ENCODE results near the gene SCYGR4. TPM values are rescaled to one million over a fixed set of nuclear protein-coding genes. Genes with fewer than 3 reads are reported as not detected.
A peak's percentile ranks its signal among the peaks of the same experiment; 100 is the strongest.

Gene SCYGR4
- total RNA-seq, 1 donor from 2014 or later: not detected

- no peak for DNase-seq (ENCODE audit: low read depth)
These were observed 4.0 kb upstream of the SCYGR4 start for GRCh38 chr2:227613272-227613660.

- no peak for DNase-seq (ENCODE audit: low read depth)
These were observed 3.1 kb upstream of the SCYGR4 start for GRCh38 chr2:227614246-227614645.

DNA sequence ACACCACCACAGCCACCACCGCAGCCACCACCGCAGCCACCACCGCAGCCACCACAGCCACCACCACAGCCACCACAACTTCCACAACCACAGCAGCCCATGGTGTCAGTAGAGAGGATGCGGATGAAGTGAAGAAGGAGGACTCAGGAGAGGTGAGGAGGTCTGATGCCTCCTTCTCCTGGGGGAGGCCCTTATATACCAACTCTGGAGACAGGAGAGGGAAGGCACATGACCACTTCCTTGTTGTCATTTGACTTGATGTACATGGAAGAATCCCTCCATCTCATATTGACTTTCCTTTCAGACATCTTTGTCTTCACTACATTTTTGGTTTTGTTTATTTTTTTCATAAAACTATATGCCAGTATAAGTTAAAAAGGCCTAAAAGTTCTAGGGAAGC is 2.6 kb upstream of the SCYGR4 start, which contains the start of gene SCYGR3:
SCYGR3 (minus strand) TSS at position 101 of the 400 bp plus-strand sequence; CDS start at position 101, 0 bp downstream.
- no peak for DNase-seq (ENCODE audit: low read depth)

GRCh38 chr2:227615181-227615580 is 2.1 kb upstream of the SCYGR4 start:
- no peak for DNase-seq (ENCODE audit: low read depth)

DNA sequence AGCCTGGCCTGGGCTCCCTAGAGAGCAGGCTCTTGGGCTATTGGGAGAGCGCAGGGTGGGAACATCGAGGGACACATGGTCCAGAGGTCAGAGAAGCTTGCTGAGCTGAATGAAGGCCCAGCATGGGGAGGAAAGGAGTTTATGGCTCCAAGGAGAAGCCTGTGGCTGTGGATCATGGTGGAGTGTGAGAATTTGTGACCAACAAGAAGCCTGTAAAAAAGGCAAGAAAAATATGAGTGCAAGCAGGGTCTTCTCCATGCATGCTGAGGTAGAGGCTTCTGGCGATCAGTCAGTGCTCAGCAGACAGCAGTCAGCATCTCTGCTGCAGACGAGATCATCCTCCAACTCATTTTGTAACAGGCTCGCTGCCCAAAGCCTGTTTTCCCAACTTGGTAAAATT is 1.4 kb upstream of the SCYGR4 start:
- no peak for DNase-seq (ENCODE audit: low read depth)

GRCh38 chr2:227616631-227617030 is 667 bp upstream of the SCYGR4 start:
- DNase-seq (ENCODE audit: low read depth): no peak

DNA sequence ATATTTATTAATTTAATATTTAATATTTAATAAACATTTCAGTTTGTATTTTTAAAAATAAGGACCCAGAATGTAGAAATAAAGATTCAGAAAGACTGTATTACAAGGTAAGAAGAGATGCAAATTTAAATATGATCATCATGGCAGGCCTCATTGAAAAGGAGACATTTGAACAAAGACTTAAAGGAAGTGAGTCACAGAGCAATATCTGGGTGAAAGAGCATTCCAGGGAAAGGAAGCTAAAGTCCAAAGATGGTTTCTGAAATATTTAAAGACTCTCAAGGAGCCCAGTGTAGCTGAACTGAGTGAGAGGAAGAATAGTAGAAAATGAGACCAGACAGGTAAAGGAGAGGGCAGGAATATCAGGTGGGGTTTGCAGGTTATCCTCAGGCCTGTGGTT is 5.9 kb downstream of the SCYGR4 start:
- no peak for DNase-seq (ENCODE audit: low read depth)

GRCh38 chr2:227625420-227625819 is 8.1 kb downstream of the SCYGR4 start:
- no peak for DNase-seq (ENCODE audit: low read depth)

DNA sequence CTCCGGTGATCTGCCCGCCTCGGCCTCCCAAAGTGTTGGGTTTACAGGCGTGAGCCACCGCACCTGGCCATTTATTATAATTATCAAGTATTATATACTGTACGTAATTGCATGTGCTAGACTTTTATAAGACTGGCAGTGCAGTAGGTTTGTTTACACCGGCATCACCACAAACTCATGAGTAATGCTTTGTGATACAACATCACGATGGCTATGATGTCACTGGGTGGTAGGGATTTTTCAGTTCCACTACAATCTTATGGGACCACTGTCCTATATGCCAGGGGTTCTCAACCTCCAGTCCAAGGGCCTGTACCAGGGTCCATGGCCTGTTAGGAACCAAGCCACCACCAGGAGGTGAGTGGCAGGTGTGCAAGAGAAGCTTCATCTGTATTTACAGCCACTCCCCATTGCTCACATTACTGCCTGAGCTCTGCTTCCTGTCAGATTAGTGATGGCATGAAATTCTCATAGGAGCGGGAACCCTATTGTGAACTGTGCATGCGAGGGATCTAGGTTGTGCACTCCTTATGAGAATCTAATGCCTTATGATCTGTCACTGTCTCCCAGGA is 9.4 kb downstream of the SCYGR4 start:
- DNase-seq (ENCODE audit: low read depth): no peak

GRCh38 chr2:227627769-227628168 is 10.5 kb downstream of the SCYGR4 start:
- no peak for DNase-seq (ENCODE audit: low read depth)

- no peak for DNase-seq (ENCODE audit: low read depth)
These were observed 12.1 kb downstream of the SCYGR4 start for GRCh38 chr2:227629435-227629834.

DNA sequence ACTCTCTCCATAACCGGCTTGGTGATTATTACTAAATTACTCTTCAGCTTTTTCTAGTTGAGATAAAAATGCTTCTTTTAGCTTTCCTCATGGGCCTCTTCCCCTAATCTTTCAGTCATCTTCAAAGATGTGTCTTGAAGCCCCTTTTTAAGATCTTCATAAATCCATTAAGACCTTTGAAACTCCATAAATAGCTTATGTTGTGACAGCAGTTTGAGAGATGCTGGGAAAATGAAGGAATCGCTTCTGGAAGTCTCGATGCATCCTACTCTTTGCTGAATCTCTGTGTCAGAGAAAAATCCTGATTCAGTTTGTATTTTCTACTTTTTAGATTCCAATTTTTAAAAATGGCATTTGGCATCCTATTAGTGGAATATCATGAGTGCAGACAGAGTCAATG is 13.0 kb downstream of the SCYGR4 start:
- no peak for DNase-seq (ENCODE audit: low read depth)

- no peak for DNase-seq (ENCODE audit: low read depth)
These were observed 15.5 kb downstream of the SCYGR4 start for GRCh38 chr2:227632827-227633226.

DNA sequence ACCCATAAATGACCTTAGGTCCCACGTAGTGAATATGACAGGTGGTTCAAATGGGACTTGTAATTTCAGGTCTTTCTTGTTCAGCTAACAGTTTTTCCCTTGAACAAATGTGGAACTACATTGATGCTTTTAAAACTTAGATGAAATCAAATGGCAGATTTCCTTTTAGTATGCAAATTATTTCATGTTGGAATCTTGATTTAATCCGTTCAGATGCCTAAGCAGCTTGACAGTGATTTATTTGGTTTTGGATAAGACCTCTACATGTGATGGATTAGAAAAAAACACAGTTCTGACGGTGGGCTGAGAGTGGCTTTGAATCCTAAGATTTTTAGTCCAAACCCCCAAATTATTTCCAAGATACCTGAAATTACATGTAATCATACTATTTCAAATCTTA is 16.9 kb downstream of the SCYGR4 start:
- no peak for DNase-seq (ENCODE audit: low read depth)

DNA sequence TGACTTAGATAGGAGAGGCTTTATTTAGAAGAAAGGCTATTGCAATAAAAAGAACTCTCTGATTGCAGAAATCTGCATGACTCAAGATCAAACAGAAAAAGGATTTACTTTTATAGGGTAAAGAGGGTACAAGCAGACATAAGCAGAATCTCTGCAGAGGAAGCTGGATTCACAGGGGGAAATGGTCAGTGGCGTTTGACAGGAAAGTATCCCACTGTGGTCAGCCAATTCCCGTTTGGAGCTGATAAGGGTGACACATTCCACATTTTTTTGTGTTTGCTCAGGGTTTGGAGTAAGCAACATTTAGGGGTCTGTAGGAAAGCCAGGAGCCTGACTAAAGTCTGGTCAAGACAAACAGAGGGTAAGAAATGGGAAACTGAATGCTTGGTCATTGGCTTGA is 25.4 kb downstream of the SCYGR4 start:
- DNase-seq (ENCODE audit: low read depth): no peak

DNA sequence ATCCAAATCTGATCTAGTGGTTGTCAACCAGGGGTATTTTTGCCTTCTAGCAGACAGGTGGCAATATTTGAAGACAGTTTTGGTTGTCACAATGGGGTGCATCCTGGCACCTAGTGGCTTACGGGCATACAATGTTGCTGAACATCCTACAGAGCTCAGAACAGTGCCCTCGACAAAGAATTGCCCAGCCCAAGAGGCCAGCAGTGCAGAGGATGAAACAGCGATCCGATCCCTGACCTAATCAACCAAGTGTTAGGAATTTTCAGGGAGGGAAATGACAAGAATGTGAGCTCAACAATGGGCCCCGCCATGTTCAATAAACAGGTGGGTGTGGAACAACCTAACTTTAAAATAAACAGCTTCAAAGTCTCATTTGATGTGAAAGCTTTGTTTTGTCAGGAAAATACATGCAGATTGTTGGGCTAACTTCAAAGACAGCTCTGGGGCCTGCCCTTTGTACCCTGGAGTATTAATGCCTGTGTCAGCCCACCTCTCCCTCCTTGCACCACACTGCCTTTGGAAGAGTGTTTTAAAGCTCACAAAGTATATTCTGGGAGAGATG is 26.8 kb downstream of the SCYGR4 start:
- DNase-seq (ENCODE audit: low read depth): no peak

- peak; percentile 3 for DNase-seq (ENCODE audit: low read depth)
These were observed 36.1 kb downstream of the SCYGR4 start for GRCh38 chr2:227653419-227653818.

DNA sequence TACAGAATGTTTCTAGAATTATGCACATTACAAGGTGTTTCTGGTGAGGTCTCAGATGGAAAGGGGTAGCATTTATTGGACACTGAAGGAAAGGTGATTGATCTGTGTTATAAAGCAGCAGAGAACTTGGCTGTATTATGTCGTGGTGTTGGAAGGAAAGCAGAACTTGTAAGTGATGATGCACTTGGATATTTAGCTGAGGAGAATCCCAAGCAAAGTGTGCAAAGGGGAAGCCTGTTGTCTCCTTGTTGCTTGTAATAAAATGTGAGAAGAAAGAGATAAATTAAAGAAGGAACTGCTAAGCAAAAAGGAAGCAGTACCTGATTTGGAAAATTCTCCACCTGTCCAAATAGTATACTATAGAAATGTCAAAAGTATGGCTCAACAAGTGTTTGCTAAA is 37.1 kb downstream of the SCYGR4 start:
- no peak for DNase-seq (ENCODE audit: low read depth)

DNA sequence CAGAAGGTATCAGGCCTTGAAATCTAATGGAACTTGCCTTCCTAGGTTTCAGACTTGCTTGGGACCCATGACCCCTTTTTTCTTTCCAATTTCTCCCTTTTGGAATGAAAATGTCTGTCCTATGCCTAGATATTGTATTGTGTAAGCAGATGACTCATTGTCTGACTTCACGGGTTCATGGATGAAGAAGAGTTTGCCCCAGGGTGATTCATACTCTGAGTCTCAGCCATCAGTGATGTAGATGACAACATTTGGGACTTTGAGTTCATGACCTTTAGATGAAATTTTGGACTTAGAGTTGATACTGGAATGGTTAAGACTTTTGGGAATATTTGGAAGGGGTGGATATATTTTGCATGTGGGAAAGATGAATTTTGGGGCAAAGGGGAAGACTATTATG is 38.2 kb downstream of the SCYGR4 start:
- DNase-seq (ENCODE audit: low read depth): peak; percentile 45

DNA sequence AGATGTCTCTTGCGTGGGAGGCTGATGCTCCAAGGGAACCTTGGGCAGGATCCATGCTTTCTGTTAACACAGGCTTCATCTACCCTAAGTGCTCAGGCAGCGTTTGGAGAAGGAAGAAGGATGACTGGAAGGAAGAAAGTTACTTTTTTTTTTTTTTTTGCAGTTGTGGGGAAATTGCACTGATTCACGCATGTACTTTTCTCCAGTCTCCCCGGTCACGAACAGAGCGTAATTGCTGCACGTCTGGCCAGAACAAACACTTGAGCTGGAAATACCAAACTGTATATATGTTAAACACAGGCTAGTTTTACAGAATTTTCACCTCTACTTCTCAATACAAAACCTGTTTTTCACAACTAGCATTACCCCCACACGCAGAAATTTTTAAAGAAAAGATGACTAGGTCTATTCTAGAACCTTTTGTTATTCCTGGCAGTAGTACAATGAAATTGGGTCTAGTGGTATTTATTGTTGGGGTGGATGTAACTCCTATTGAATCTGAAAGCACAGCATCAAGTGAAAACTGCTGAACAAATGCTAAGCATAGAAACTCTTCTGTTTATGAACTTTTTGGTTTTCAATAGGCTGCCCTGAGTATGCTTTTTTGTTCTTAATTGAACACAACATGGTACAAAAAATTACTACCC is 40.0 kb downstream of the SCYGR4 start:
- DNase-seq (ENCODE audit: low read depth): no peak

- no peak for DNase-seq (ENCODE audit: low read depth)
These were observed 43.8 kb downstream of the SCYGR4 start for GRCh38 chr2:227661025-227661649.

DNA sequence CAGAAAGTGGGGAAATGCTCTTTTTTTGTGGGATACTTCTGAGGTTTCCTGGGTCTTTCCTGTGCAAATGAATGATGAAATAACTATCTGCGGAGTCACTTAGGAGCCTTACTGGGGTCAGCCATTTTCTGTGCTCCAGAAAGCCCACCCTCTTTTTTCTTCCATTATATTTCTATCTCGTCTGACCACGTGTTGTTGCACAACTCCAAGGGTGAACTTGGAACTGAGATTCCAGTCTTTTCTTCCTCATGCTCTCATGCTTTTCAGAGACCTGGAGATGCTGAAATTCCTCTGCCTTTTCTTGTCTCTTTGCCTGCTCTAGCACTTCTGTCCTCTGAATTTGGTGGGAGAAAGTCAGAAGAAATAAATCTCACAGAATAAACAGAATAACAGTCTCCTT is 44.5 kb downstream of the SCYGR4 start:
- no peak for DNase-seq (ENCODE audit: low read depth)
